ENCODE measurements around the gene IP6K2.
A peak's percentile ranks its signal among the peaks of the same experiment; 100 is the strongest.

Gene IP6K2

DNA sequence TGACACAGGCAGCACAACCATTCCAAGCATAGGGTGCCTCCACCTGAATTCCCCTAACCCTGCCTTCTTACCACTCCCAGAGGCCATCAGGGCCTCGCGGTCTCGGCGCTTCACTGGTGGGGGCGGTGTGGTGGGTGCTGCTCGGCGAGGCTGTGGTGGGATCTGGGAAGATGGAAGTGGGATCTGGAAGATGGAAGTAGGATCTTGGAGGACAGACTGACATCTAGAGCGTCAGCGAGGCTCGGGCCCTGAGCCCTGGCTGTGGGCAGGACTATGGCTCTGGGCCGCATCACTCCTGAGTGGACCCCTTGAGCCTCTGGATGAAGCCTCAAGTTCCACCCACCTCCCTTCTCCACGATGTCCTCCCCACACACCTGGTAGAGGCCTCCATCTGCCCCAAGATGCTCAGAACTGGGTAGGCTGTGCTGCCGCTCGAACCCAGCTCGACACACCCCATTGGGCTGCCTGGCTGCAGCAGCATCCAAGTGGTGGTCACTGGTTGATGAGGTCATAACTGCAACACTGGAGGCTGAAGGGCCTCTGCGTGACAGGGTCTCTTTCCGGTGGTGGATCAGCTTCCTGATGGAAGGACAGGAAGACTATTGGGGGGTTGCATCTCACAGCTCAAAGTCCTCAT, 34.9 kb downstream of the IP6K2 start:
- no peak for DNase-seq (ENCODE audit: extremely low spot score)
- ChIA-PET CTCF (interaction anchor here (3.6 kb wide), 1 partner anchor 18 kb away, joined by 19 read pairs; the partner anchor contains the start of gene CELSR3), POLR2A (no interaction called here)
- TF ChIP-seq, protein P1, sequence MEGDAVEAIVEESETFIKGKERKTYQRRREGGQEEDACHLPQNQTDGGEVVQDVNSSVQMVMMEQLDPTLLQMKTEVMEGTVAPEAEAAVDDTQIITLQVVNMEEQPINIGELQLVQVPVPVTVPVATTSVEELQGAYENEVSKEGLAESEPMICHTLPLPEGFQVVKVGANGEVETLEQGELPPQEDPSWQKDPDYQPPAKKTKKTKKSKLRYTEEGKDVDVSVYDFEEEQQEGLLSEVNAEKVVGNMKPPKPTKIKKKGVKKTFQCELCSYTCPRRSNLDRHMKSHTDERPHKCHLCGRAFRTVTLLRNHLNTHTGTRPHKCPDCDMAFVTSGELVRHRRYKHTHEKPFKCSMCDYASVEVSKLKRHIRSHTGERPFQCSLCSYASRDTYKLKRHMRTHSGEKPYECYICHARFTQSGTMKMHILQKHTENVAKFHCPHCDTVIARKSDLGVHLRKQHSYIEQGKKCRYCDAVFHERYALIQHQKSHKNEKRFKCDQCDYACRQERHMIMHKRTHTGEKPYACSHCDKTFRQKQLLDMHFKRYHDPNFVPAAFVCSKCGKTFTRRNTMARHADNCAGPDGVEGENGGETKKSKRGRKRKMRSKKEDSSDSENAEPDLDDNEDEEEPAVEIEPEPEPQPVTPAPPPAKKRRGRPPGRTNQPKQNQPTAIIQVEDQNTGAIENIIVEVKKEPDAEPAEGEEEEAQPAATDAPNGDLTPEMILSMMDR (IDR thresholded peaks at IDR 0.05; ENCODE audit: control extremely low read depth, extremely low read depth, low read depth, missing control alignments): no peak

DNA sequence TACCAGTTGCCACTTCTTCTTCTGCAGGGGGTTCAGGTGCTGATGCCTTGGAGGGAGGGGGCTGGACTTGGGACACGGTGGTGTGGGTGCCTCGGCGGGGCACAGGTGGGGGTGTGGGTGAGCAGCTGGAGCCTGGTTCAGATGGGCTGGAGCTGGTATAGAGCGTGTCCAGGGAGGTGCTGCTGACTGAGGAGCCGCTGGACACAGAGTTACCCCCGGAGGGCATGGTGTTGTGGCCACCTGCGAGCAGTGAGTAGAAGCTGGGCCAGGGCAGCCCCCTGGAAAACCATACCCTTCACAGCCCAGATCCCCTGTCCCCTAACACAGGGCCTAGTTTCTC, 35.5 kb downstream of the IP6K2 start:
- POLR2A ChIA-PET: no interaction called here
- CTCF ChIA-PET: interaction anchor here (1.1 kb wide), 1 partner anchor 11 kb away, joined by 3 read pairs; no protein-coding TSS in a partner anchor
- TF ChIP-seq, protein P1 (IDR thresholded peaks at IDR 0.05; ENCODE audit: control extremely low read depth, extremely low read depth, low read depth, missing control alignments): no peak
- no peak for DNase-seq (ENCODE audit: extremely low spot score)

DNA sequence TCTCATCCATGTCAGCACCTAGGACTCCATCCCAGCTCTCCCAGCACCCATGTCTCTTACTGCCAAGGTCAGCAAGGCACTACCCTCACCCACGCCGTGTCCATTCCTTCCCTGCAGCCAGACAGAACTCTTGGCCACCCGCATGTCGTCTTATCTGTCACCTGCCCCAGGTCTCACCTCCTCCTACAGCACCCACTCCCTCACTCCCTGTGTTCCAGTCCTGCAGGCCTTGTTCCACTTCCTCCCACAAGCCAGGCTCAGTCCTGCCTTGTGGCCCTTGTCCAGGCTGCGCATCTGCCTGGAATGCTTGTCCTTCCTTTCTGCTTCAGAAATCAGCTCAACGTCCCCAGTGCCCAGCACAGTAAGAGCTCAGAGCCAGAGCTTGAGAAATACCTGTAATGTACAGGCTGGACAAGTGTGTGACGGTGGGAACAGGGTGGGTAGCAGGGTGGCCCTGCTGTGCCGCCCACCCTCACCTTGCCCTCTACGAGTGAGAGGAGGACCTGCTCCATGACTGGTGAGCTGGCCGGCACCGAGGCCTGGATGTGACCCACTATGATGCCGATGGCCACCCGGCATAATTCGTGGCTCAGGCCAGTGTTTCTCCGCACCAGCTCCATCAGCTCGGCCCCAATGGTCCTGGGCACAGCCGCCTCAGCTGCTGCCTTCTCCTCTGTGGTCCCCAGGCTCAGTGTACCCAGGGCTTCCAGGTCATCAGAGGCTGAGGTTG, 36.0 kb downstream of the IP6K2 start:
- no peak for DNase-seq (ENCODE audit: extremely low spot score)
- TF ChIP-seq, protein P1 (IDR thresholded peaks at IDR 0.05; ENCODE audit: control extremely low read depth, extremely low read depth, low read depth, missing control alignments): no peak
- ChIA-PET POLR2A (no interaction called here), CTCF (interaction anchor here (0.9 to 2.1 kb wide), 4 partner anchors 11 to 245 kb away, joined by 3 to 4 read pairs (median 3); no protein-coding TSS in a partner anchor)

DNA sequence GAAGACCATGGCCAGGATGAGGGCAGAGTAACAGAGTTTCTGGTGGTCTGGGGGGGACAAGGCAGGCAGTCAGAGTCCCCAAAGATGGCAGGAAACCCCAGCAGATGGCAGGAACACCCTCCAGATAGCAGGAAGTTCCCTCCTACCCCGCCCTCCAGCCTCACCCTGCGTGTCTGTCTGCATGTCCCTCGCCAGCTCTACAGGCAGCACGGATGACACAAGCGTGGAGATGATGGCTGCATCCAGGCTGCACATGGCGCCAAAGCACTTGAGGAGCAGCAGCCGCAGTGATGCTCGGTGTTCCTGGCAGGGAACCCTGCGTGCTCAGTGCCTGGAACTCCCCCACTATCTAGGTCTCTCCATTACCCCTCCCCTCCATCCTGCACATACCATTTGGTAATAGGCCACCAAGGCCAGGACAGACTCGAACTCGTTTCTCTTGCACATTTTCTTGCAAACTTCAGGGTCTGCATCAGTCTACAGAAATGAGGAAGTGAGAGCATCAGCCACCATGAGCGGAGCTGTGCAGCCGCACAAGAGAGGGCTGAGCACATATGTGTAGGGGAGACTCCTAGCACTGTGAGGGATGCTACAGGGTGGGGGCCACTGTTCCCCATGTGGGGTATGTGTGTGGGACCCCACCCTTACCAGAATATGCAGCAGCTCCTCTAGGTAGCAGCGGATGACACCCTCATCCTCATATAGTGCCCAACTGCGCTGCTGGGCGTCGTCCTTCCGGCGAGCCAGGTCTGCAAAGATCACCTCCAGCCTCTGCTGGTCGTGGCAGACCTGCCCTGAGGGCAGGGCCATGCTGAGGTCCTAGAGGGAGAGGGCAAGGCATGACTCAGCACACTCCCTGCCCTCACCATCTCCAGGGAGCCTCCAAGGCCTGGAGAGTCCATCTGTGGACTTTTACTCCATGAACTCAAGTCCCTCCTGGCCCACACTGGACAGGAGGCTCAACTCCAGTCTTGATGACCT, 37.3 kb downstream of the IP6K2 start:
- peak; percentile 46 for DNase-seq (ENCODE audit: extremely low spot score)
- CTCF ChIA-PET: interaction anchor here (0.9 to 2.1 kb wide), 4 partner anchors 15 to 244 kb away, joined by 3 to 4 read pairs (median 3); no protein-coding TSS in a partner anchor
- POLR2A ChIA-PET: no interaction called here

DNA sequence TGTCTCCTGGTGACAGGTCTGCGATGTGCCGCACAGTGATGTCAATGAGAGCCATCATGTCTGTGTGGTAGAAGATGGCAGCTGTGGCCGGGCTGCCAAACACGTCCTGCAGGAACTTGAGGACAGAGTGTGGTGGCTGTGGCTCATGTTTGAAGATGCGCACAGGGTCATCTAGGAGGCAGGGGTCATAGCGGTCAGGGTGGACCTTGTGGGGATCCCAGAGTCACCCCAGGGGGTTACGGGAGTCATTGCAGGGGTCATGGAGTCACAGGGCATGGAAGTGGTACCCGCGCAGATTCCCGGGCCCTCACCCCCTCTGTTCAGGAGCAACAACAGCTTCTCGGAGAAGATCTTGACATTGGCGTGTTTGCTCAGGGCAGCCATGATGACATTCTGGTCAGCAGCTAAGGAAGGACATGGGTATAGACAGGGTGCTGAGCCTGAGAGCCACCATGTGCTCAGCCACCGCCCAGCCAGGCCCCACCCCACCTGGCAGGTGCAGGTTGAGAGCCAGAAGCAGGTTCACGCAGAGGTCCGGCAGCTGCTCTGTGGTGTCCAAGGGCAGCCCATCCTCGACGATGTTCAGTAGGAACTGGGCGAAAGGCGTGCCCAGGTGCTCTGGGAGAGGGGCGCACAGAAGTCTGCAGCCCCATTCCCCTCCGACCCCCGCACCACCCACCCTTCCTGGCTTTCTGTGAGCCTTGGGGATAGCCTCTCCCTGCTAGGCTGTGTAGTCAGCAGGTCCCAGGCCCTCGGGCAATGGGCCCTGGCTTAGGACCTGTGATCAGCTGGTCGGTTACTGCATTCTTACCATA, 38.2 kb downstream of the IP6K2 start:
- ChIA-PET POLR2A (no interaction called here), CTCF (interaction anchor here (1.3 to 2.1 kb wide), 2 partner anchors 19 to 61 kb away, joined by 3 to 4 read pairs; no protein-coding TSS in a partner anchor)
- TF ChIP-seq, protein P1 (IDR thresholded peaks at IDR 0.05; ENCODE audit: control extremely low read depth, extremely low read depth, low read depth, missing control alignments): no peak
- DNase-seq (ENCODE audit: extremely low spot score): no peak

More for the DNA sequence above, 37.3 kb downstream of the IP6K2 start:
- TF ChIP-seq, protein P1 (IDR thresholded peaks at IDR 0.05; ENCODE audit: control extremely low read depth, extremely low read depth, low read depth, missing control alignments): no peak
